Liver (tissue), 9 donors: ENCODE measurements around the gene HPCAL1. TPM values are rescaled to one million over a fixed set of nuclear protein-coding genes. Genes with fewer than 3 reads are reported as not detected.
A peak's percentile ranks its signal among the peaks of the same experiment; 100 is the strongest.

ENCODE experiments used
- DNase-seq: peaks from one replicate; pipeline ENCODE4 v3.0.0-alpha.2; 2017; ENCODE audit warnings: low spot score
- H3K27ac ChIP-seq, 2 donors: one replicate each; pipeline ENCODE4 v1.7.0; 2013; ENCODE audit warnings: inconsistent platforms in 2 of 2, low read length in 2 of 2, control low read depth in 1 of 2, low read depth in 1 of 2, mild to moderate bottlenecking in 1 of 2
- H3K27me3 ChIP-seq, 4 donors: one replicate each; pipeline versions ENCODE4 v1.6.1 to v1.7.0; 2013; ENCODE audit warnings: low read length in 3 of 4, inconsistent platforms in 1 of 4, mild to moderate bottlenecking in 1 of 4, moderate library complexity in 1 of 4; ENCODE audit not compliant: control insufficient read depth in 4 of 4, insufficient read depth in 4 of 4
- H3K36me3 ChIP-seq, 4 donors: one replicate each; pipeline versions ENCODE4 v1.6.1 to v1.7.0; 2013; ENCODE audit warnings: low read length in 3 of 4, mild to moderate bottlenecking in 3 of 4, low read depth in 1 of 4, moderate library complexity in 1 of 4; ENCODE audit not compliant: control insufficient read depth in 4 of 4, insufficient read depth in 3 of 4
- H3K4me1 ChIP-seq, 4 donors: one replicate each; pipeline versions ENCODE4 v1.6.1 to v1.7.0; 2013; ENCODE audit warnings: low read length in 3 of 4, mild to moderate bottlenecking in 3 of 4, moderate library complexity in 1 of 4; ENCODE audit not compliant: control insufficient read depth in 4 of 4, insufficient read depth in 4 of 4
- H3K4me3 ChIP-seq, 3 donors: one replicate each; pipeline versions ENCODE4 v1.6.1 to v1.7.0; 2013; ENCODE audit warnings: low read length in 3 of 3, control low read depth in 1 of 3, low read depth in 1 of 3, mild to moderate bottlenecking in 1 of 3
- H3K9ac ChIP-seq, 2 donors: one replicate each; pipeline ENCODE4 v1.7.0; 2013; ENCODE audit warnings: low read length in 2 of 2, mild to moderate bottlenecking in 2 of 2, moderate library complexity in 2 of 2, control low read depth in 1 of 2, low read depth in 1 of 2
- H3K9me3 ChIP-seq, 4 donors: one replicate each; pipeline versions ENCODE4 v1.6.1 to v1.7.0; 2013; ENCODE audit warnings: low read length in 3 of 4; ENCODE audit not compliant: control insufficient read depth in 4 of 4
- EGR1 ChIP-seq, 2 donors: IDR thresholded peaks; 2 replicates each; pipeline ENCODE4 v1.6.1; 2016 to 2018; ENCODE audit warnings: antibody characterized with exemption in 2 of 2, low read depth in 2 of 2
- HNF4A ChIP-seq, 2 donors: conservative IDR thresholded peaks; 2 replicates each; pipeline ENCODE4 v1.6.1; 2016; ENCODE audit warnings: antibody characterized with exemption in 2 of 2, mild to moderate bottlenecking in 2 of 2
- JUND ChIP-seq, 2 donors: IDR thresholded peaks; 2 replicates each; pipeline ENCODE4 v1.6.1; 2016; ENCODE audit warnings: antibody characterized with exemption in 2 of 2
- NR2F2 ChIP-seq: IDR thresholded peaks from 2 replicates; pipeline ENCODE4 v1.6.1; 2016; ENCODE audit warnings: antibody characterized with exemption
- RAD21 ChIP-seq, 2 donors: IDR thresholded peaks; 2 replicates each; pipeline ENCODE4 v1.6.1; 2016; ENCODE audit warnings: antibody characterized with exemption in 2 of 2, mild to moderate bottlenecking in 2 of 2
- RXRA ChIP-seq, 2 donors: IDR thresholded peaks; 2 replicates each; pipeline ENCODE4 v1.6.1; 2017 to 2018; ENCODE audit warnings: antibody characterized with exemption in 2 of 2, mild to moderate bottlenecking in 1 of 2
- SP1 ChIP-seq: IDR thresholded peaks from 2 replicates; pipeline ENCODE4 v1.6.1; 2018; ENCODE audit warnings: antibody characterized with exemption, mild to moderate bottlenecking
- TAF1 ChIP-seq: conservative IDR thresholded peaks from 2 replicates; pipeline ENCODE4 v1.6.1; 2016; ENCODE audit warnings: antibody characterized with exemption, mild to moderate bottlenecking
- YY1 ChIP-seq: IDR thresholded peaks from 2 replicates; pipeline ENCODE4 v1.6.1; 2016; ENCODE audit warnings: antibody characterized with exemption, mild to moderate bottlenecking
- WGBS: extraction: QIAGEN DNeasy Blood & Tissue Kit; methylation state at CpG from one replicate; pipeline ENCODE4 v1.1.7; 2013; 5-methylcytosine and 5-hydroxymethylcytosine counted together
- polyA plus RNA-seq, 2 donors: library from polyadenylated mRNA; stranded (reverse) in 1 of 2; unstranded in 1 of 2; fragments of 200-250 nt in 1 of 2; fragments of >200 nt in 1 of 2; fragmentation: Nextera tagmentation in 1 of 2; extraction: Ambion mirVana in 1 of 2; gene quantifications; one replicate each; pipeline versions ENCODE4 v1.2.1 to v1.2.3, GENCODE V29; 2013 to 2015
- total RNA-seq, 2 donors: library from RNA; depleted of rRNA; stranded (reverse); fragments of >200 nt; gene quantifications; one replicate each; pipeline ENCODE4 v1.2.3, GENCODE V29; 2014
- TF ChIP-seq, protein P1 (sequence below): IDR thresholded peaks from 2 replicates; pipeline ENCODE4 v1.6.1; 2016; ENCODE audit warnings: antibody characterized with exemption
- TF ChIP-seq, protein P2 (sequence below): IDR thresholded peaks from 2 replicates; pipeline ENCODE4 v1.6.1; 2016; ENCODE audit warnings: antibody characterized with exemption
- TF ChIP-seq, protein P3 (sequence below): IDR thresholded peaks from 2 replicates; pipeline ENCODE4 v1.6.1; 2016; ENCODE audit warnings: antibody characterized with exemption
- TF ChIP-seq, protein P4 (sequence below): IDR thresholded peaks from 2 replicates; pipeline ENCODE4 v1.6.1; 2016; ENCODE audit warnings: antibody characterized with exemption, mild to moderate bottlenecking
- TF ChIP-seq, protein P5 (sequence below): fragments of 150-350 bp; IDR thresholded peaks from 2 replicates; pipeline ENCODE4 v1.5.1; 2017; ENCODE audit warnings: improper control_type of control experiment, low read depth, low read length; ENCODE audit not compliant: missing input control
- donor health status: healthy.
- donor health status: healthy.
- donor health status: healthy.
- donor health status: healthy.
- donor health status: healthy.

HPCAL1 gene
- total and polyA plus RNA-seq, 4 donors, result 17.3 to 27.9 (median 22.9) TPM

DNA sequence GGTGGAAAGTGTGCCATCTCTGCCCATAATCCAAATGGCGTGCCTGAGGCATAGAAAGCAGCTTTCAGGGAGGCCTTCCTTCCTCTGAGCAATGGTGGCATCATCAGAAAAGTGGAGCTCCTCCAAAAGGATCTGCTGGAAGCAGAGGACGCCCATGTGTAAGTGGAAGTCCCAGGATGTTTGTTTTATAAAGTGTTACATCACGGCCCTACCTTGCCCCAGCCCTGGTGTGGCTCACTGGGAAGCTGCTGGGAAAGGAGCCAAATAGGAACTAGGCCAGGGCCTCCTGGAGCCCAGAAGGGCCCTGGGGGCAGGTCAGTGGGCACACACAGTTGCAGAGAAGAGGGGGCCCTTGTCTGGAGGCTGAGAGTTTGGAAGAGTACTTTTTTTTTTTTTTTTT lies 149.6 kb downstream of the HPCAL1 start (continued):
- TF ChIP-seq, protein P1, sequence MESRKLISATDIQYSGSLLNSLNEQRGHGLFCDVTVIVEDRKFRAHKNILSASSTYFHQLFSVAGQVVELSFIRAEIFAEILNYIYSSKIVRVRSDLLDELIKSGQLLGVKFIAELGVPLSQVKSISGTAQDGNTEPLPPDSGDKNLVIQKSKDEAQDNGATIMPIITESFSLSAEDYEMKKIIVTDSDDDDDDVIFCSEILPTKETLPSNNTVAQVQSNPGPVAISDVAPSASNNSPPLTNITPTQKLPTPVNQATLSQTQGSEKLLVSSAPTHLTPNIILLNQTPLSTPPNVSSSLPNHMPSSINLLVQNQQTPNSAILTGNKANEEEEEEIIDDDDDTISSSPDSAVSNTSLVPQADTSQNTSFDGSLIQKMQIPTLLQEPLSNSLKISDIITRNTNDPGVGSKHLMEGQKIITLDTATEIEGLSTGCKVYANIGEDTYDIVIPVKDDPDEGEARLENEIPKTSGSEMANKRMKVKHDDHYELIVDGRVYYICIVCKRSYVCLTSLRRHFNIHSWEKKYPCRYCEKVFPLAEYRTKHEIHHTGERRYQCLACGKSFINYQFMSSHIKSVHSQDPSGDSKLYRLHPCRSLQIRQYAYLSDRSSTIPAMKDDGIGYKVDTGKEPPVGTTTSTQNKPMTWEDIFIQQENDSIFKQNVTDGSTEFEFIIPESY, result no peak
- TF ChIP-seq TAF1 (no peak), EGR1 (IDR thresholded peaks at IDR 0.05; ENCODE audit: low read depth in 2 of 2) (peak; percentile 49 to 64), YY1 (peak; percentile 63), JUND (IDR thresholded peaks at IDR 0.05) (peak in 1 of 2 donors; percentile 52), NR2F2 (no peak), HNF4A (conservative IDR thresholded peaks at IDR 0.05) (peak; percentile 64 to 78)
- TF ChIP-seq, protein P2, sequence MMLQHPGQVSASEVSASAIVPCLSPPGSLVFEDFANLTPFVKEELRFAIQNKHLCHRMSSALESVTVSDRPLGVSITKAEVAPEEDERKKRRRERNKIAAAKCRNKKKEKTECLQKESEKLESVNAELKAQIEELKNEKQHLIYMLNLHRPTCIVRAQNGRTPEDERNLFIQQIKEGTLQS, result peak; percentile 88
- TF ChIP-seq, protein P3, sequence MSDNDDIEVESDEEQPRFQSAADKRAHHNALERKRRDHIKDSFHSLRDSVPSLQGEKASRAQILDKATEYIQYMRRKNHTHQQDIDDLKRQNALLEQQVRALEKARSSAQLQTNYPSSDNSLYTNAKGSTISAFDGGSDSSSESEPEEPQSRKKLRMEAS, result peak; percentile 96

DNA sequence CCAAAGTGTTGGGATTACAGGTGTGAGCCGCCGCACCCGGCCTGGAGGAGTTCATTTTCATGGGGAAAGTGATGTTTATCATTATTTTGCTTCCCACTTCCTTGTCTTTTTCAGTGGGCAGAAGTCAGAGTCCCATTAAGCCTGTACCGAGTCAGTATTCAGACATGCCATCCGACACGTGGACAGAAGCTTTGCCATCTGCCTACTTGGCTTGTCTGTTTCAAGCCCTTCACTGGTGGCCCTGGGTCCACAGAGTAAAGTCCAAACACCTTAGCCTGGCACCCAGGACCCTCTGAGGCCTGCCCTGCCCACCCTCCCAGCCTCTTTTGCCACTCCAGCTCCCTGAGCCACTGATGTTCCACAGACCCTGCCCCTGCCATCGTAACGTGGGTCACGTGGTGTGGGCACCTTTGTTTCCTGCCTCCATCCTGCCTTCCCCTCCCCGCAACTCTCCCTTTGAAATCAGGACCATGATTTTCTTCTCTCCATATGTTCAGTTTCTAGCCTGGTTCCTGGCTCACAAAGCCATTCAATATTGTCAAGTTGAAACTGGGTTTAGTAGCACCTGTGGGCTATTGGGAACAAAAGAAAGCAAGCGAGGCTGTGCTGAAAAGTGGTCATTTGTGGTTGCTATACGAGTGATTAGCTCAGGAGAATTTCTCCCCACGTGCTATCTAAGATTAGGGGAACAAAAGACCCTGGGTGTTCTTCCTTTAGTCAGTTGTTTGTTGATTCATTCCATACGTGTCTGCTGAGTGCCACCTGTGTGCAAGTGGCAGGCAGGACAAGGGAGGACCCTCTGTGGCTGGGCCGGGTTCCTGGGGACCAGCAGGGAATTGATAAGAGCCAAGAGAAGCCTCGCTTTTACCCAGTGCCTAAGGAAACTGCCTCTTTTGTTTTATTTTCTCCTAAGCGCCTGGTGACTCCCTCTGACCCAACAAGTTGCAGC lies 150.5 kb downstream of the HPCAL1 start:
- H3K36me3 ChIP-seq, result no peaks in the 10 kb centered on the region
- no peaks in the 10 kb centered on the region for H3K27me3 ChIP-seq
- DNase-seq, result no peak
- H3K9me3 ChIP-seq, result no peaks in the 10 kb centered on the region
- H3K4me3 ChIP-seq, result no peak overlapping the region
- WGBS, result 89% methylated on average over 17 of the region's 17 CpGs
- peak overlapping the region in 1 of 2 donors; percentile 49 for H3K27ac ChIP-seq
- H3K4me1 ChIP-seq, result peaks cover 8 to 40% (median 28%) of the 10 kb centered on the region in 4 donors
- H3K9ac ChIP-seq, result no peak overlapping the region
- no peak for TF ChIP-seq TAF1
- TF ChIP-seq SP1, result no peak
- TF ChIP-seq, protein P4, sequence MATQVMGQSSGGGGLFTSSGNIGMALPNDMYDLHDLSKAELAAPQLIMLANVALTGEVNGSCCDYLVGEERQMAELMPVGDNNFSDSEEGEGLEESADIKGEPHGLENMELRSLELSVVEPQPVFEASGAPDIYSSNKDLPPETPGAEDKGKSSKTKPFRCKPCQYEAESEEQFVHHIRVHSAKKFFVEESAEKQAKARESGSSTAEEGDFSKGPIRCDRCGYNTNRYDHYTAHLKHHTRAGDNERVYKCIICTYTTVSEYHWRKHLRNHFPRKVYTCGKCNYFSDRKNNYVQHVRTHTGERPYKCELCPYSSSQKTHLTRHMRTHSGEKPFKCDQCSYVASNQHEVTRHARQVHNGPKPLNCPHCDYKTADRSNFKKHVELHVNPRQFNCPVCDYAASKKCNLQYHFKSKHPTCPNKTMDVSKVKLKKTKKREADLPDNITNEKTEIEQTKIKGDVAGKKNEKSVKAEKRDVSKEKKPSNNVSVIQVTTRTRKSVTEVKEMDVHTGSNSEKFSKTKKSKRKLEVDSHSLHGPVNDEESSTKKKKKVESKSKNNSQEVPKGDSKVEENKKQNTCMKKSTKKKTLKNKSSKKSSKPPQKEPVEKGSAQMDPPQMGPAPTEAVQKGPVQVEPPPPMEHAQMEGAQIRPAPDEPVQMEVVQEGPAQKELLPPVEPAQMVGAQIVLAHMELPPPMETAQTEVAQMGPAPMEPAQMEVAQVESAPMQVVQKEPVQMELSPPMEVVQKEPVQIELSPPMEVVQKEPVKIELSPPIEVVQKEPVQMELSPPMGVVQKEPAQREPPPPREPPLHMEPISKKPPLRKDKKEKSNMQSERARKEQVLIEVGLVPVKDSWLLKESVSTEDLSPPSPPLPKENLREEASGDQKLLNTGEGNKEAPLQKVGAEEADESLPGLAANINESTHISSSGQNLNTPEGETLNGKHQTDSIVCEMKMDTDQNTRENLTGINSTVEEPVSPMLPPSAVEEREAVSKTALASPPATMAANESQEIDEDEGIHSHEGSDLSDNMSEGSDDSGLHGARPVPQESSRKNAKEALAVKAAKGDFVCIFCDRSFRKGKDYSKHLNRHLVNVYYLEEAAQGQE, result no peak
- no peak for TF ChIP-seq JUND (IDR thresholded peaks at IDR 0.05)
- no peak for TF ChIP-seq RAD21 (IDR thresholded peaks at IDR 0.05)
- no peak for TF ChIP-seq RXRA (IDR thresholded peaks at IDR 0.05)
- no peak for TF ChIP-seq YY1
- no peak for TF ChIP-seq EGR1 (IDR thresholded peaks at IDR 0.05; ENCODE audit: low read depth in 2 of 2)
- TF ChIP-seq, protein P5, sequence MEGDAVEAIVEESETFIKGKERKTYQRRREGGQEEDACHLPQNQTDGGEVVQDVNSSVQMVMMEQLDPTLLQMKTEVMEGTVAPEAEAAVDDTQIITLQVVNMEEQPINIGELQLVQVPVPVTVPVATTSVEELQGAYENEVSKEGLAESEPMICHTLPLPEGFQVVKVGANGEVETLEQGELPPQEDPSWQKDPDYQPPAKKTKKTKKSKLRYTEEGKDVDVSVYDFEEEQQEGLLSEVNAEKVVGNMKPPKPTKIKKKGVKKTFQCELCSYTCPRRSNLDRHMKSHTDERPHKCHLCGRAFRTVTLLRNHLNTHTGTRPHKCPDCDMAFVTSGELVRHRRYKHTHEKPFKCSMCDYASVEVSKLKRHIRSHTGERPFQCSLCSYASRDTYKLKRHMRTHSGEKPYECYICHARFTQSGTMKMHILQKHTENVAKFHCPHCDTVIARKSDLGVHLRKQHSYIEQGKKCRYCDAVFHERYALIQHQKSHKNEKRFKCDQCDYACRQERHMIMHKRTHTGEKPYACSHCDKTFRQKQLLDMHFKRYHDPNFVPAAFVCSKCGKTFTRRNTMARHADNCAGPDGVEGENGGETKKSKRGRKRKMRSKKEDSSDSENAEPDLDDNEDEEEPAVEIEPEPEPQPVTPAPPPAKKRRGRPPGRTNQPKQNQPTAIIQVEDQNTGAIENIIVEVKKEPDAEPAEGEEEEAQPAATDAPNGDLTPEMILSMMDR, result no peak
